ENCODE data around the gene RAD9B. TPM values are rescaled to one million over a fixed set of nuclear protein-coding genes. Genes with fewer than 3 reads are reported as not detected.

The RAD9B gene
- total and polyA plus RNA-seq, 2 of the 13 experiments (the other 11 are each of a cell fraction or from before 2014, with no cell fraction given): 0.05 to 0.38 TPM

- TF ChIP-seq AFF4 (CRISPR knock-in tag; IDR thresholded peaks at IDR 0.05) (no peak), ZNF280B (CRISPR knock-in tag; IDR thresholded peaks at IDR 0.05; ENCODE audit: borderline replicate concordance) (peak; percentile 95), MATR3 (CRISPR knock-in tag; IDR thresholded peaks at IDR 0.05) (no peak), ZNF496 (CRISPR knock-in tag; IDR thresholded peaks at IDR 0.05; ENCODE audit: insufficient replicate concordance) (no peak), NR1H2 (CRISPR knock-in tag; IDR thresholded peaks at IDR 0.05; ENCODE audit: borderline replicate concordance, low read depth) (no peak; the same call in 1 of the 2 replicates), ZNF777 (CRISPR knock-in tag; IDR thresholded peaks at IDR 0.05) (peak; percentile 92), ZNF431 (CRISPR knock-in tag; IDR thresholded peaks at IDR 0.05; ENCODE audit: borderline replicate concordance, low read depth) (peak; percentile 96), ZKSCAN1 (IDR thresholded peaks at IDR 0.05; ENCODE audit: low read length) (no peak), FOXK2 (IDR thresholded peaks at IDR 0.05) (no peak), ZZZ3 (CRISPR knock-in tag; IDR thresholded peaks at IDR 0.05; ENCODE audit: borderline replicate concordance) (peak; percentile 60; the same call in 1 of the 2 replicates), NFYB (CRISPR knock-in tag; IDR thresholded peaks at IDR 0.05) (peak; percentile 94), IRX3 (CRISPR knock-in tag; IDR thresholded peaks at IDR 0.05; ENCODE audit: borderline replicate concordance, low read depth) (peak; percentile 97), ZNF280D (CRISPR knock-in tag; IDR thresholded peaks at IDR 0.05) (peak; percentile 98), ZSCAN31 (CRISPR knock-in tag; IDR thresholded peaks at IDR 0.05; ENCODE audit: low read depth) (peak; percentile 82; the same call in 1 of the 2 replicates), ZNF605 (CRISPR knock-in tag; IDR thresholded peaks at IDR 0.05) (peak; percentile 99), ZNF761 (CRISPR knock-in tag; conservative IDR thresholded peaks at IDR 0.05) (peak; percentile 92), ERF (CRISPR knock-in tag; IDR thresholded peaks at IDR 0.05) (peak; percentile 98), ZNF552 (CRISPR knock-in tag; IDR thresholded peaks at IDR 0.05; ENCODE audit: borderline replicate concordance) (peak; percentile 98), ZNF430 (CRISPR knock-in tag; IDR thresholded peaks at IDR 0.05) (peak; percentile 87)
Observed at GRCh38 chr12:110501752-110502738, at the start of gene RAD9B, which contains the start of gene VPS29 (continued).

Data from HepG2 (cell line).